ENCODE data around the gene CPVL. TPM values are rescaled to one million over a fixed set of nuclear protein-coding genes. Genes with fewer than 3 reads are reported as not detected.

CPVL gene
- total RNA-seq = 10 to 100 TPM; 12.8 to 15.3 TPM
- long read RNA-seq, transcript CPVL-201 (13 exons, 2,091 nt) = major isoform, 17 of 19 reads
- long read RNA-seq, partial matches to known transcripts = 0 of 19 reads
- long read RNA-seq, other reads (novel, unspliced or antisense) = 2 of 19 reads

DNA sequence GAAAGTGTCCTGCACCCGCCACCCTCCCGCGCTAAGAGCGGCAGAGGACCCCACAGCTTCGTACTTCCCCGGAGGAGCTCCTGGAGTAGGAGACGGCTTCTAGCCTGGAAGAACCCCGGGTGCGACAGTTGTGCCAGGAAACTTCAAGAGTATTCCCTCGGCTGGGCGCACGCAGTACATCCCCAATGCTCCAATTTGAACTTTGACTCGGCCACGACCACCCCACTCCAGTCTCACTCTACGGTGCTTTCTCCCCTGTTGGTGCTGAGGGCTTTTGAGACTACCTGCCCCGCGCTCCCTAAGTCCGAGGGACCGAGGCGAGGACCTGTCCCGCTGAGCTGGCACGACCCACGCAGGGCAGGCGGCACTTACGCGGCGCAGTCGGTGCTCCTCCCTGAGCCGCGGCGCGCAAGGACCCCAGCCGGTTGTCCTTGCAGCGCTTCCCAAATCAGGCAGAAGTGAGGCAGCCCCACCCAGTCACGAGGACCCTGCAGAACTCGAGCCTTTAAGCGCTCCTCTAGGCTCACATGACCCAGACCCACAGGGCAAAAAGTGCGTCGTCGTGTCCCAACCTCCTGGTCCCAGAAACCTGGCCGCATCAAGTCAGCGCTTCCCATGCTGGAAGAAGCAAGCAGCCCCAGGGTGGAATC is at the start of gene CPVL:
Gene CPVL, minus strand, starts transcription at position 481 of the 650 bp plus-strand sequence. CDS start 25,476 bp downstream, outside the sequence.
- DNase-seq (peak; percentile 56), ATAC-seq (peak; percentile 74 to 85)
- intact Hi-C loops (cut with DNase I) = no loop called here

DNA sequence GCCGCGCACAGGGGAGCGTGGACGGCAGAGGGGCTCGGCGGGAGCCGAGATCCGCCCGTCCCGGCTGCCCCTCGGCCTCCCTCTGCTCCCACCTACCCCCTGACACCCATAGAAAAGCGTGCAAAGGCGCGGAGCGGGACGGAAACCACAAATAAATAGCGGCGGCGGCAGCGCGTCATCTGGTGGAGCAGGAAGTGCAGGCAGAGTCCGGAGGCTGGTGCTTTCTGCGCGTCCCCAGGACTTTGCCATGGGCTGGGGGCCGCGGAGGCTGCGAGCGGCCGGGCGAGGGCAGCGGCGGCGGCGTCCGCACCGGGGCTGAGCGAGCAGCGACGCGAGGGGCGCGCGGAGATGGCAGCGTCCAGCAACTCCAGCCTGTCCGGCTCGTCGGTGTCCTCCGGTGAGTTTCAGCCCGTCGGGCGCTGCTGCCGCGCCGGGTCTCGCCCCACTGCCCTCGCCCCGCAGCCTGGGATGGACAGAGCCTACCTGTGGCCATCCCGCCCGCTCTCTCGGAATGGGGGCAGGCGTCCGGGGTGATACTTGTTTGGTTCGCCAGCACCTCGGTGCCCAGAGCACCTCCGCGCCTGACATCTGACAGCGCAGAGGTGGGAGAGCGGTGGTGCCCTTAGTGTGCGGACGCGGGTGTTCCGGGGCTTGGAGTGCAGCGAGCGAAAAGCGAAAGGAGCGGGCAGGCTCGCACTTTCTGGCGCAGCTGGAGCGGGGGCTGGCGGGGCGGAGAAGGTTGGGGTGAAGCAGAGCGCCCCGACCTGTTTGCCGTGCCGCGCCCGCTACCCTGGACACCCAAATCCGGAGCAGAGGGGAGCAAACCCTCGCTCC is 48.5 kb upstream of the CPVL start, which contains the start of gene CHN2:
Gene CHN2, plus strand, starts transcription at position 182 of the 834 bp plus-strand sequence.
- ATAC-seq (peak; percentile 75 to 86), DNase-seq (peak; percentile 61)
- intact Hi-C loops (cut with DNase I) = no loop called here

DNA sequence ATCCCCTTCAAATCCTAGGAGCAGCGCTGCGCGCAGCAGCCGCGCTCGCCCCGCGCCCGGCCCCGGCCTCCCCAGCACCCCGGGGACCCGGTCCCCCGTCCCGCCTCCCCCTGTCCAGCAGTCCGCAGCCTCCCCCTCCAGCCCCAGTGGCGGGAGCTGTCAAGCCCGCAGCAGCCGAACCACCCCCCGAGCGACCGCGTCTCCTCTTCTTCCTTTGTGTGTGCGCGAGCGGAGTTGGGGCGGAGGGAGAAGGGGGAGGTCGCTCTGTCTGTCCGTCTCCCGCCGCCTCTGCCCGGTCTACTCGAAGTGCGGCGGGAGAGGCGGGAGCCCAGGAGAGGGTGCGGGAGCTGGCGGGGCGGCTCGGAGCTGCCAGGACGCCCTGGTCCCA is 47.9 kb upstream of the CPVL start:
- intact Hi-C loops (cut with DNase I) = no loop called here
- DNase-seq = peak; percentile 23
- ATAC-seq = peak; percentile 25 to 51

DNA sequence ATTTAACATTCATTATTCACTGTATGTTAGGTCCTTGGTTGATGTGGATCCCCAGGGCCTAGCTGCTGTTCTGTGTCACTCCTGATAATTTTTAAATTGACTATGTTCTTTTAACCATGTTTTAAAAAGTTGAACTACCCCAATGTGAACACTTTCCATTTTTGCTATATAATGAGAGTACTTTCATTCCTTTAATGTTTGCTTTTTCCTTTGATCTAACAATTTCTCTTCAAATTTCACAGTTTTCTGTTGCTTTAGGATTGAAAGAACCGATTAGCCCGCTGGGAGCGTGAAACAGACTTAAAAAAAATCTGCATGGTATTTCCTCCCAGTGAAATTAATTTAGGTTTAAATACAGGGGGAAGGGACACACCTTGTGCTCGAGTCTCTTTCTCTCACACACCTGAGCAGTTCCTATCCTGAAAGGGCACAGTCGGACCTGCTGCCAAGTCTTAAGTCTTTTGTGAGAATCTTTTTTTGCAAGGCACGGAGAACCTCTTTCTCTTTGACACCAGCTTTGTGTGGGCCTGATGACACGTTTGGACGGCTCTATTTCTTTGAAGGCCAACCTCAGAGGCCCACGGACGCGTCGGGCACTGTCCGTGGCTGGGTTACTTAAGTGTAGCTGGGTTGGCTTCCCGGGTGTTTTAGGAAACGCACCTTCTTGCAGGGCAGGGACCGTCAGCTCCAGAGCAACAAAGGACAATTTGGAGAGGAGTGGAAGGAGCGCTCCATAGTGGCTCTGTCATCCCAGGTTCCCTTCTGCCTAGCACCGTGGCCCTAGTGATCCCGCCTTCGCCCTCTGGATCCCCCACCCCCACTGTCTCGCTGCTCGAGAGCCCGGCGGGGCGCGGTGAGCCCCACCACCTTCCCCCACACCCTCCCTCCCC is 47.2 kb upstream of the CPVL start:
- DNase-seq (no peak), ATAC-seq (peak in 1 of 2 donors; percentile 2)
- intact Hi-C loops (cut with DNase I) = no loop called here

DNA sequence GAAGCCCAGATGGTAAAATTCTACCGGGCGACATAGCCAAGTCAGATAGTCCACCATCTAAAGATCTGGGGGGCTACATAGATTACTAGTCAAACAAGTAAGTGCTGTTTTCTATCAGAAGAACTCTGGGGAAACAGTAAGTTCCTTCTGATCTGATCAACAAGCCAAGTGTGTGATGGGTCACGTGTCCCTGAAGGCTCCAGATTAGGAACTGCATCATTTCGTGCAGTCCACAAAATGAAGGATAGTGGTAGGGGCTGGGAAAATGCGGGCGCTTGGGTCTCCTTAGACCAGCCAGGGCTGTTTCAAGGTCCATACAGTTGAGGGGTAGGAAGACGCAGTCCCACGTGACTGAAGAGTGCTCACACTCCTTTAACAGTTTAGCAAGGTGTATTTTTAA is 46.5 kb upstream of the CPVL start:
- no peak for ATAC-seq

DNA sequence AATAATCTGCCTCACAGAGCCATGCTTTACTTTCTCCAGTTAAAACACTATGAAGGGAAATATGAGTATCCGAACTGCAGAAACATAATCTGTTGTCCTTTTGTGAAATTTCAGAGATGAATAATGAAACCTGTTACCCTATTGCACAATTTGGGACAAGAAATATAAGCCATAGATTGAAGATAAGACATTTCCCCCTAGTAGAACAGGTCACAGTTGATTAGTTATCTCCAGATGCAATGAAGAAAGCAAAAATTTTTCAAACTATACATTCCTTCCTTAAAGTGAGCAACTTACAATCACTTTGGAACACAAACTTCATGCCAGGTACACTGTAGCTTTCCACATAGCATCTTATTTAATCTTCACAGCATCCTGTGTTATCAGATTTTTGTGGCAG is 46.0 kb upstream of the CPVL start:
- no peak for ATAC-seq
- intact Hi-C loops (cut with DNase I) = no loop called here
- DNase-seq = no peak

More for the DNA sequence above, 46.5 kb upstream of the CPVL start:
- DNase-seq = no peak
- intact Hi-C loops (cut with DNase I) = no loop called here

DNA sequence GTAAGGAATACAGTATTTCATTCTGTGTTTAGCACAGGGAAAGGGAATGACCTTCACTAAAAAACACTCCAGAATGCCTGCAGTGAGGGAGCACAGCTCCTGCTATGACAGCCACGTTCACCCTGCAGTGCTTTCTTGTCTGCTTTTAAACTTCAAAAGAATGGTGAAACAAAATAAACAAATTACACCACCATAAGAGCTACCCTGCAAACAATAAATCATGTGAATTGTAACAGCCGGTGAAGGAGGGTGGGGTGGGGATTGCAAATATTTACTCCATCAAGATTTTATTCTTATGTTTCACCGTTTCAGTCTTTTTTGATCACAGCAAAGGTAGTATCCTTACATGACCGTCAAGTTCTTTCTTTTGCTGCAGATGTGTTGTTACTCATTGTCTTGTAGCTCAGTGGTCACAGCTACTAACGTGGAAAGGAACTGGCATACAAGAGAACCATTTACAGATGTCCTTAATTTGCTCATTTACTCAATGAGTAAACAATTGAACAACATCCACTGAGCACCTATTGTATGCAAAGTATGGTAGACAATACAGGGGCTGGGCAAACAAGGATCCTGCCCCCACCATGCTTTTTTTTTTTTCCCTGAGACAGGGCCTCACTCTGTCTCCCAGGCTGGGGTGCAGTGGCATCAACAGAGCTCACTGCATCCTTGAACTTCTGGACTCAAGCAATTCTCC is 44.2 kb upstream of the CPVL start:
- intact Hi-C loops (cut with DNase I) = no loop called here
- DNase-seq = no peak
- ATAC-seq = no peak

DNA sequence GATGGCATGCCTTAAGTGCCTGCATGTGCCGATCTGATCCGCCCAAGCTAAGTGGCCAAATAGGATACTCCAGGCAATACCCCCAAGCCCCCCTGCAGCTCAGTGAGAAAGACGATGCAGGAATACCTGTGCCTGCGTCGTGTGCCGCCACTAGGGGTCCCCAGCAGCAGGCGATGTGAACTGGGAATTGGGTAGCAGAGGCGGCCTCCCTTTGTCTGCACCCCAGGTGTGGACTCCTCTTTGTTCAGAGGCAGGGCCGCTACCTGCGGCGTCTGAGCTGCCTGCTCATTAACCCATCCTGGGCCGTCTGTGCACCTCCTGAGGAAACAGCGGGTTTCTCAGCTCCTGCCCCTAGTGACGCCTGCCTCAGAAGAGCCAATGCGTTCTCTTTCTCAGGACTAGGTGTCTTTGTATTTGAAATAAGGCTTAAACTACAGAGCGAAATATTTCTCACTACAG is 43.4 kb upstream of the CPVL start:
- intact Hi-C loops (cut with DNase I) = loop anchor here (2.0 to 5.0 kb wide), 3 partner anchors 158 to 221 kb away; no protein-coding TSS in a partner anchor
- peak; percentile 63 for DNase-seq

DNA sequence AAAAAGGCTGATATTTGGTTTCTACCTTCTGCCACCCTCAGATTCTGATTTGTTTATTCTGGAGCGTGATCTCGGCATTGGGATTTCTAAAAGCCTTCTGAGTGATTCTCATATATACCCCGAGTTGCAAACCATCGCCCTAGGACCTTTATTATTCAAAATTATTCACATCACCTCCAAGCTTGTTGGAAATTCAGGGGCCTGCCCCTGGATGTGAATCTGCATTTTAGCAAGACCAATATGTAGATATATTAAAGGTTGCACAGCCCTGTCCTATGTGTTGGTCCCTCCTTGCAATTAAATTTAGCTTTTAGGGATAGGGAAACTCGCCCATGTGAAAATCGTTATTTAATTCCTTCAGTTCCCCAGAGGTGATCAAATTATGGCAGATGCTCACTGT is 39.3 kb upstream of the CPVL start:
- intact Hi-C loops (cut with DNase I) = loop anchor here (5.0 kb wide), 2 partner anchors 162 to 222 kb away; no protein-coding TSS in a partner anchor
- DNase-seq (no peak), ATAC-seq (no peak)

More for the DNA sequence above, 43.4 kb upstream of the CPVL start:
- ATAC-seq = peak; percentile 38 to 72

DNA sequence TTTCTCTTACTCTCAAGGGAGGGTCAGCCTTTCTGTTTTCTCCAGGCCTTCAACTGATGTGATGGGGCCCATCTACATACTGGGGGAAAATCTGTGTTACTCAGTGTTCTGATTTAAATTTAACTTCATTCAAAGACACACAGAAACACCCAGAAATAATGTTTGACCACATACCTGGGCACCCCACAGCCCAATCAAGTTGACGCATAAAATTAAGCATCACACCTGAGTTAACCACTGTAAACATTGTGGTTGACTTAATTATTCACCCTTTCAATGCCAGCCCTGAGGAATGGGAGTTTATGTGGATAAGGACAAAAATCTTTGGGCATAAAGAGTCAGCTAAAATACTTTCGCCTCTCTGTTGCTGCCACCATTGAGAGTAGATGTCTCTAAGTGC is 38.3 kb upstream of the CPVL start:
- no peak for ATAC-seq
- DNase-seq = no peak
- intact Hi-C loops (cut with DNase I) = no loop called here

DNA sequence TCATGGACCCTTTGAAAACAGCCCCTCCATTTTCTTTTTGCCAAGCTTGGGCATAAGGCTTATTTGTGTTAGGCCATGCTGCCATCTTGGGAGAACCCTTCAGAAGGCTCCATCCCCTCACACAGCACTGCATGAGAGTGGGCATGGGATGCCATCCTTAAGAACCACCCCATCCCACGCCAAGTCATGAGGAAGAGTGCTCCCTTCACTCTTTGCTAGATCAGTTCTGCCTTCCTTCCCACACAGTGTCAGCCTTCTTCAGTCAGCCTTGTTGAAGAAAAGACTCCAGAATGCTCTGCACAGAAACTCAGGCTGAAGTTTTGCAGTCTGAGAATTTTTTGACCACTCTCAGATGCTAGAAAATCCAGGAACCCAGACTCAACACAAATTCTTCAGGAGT is 32.8 kb upstream of the CPVL start:
- intact Hi-C loops (cut with DNase I) = no loop called here
- DNase-seq (no peak), ATAC-seq (no peak)

DNA sequence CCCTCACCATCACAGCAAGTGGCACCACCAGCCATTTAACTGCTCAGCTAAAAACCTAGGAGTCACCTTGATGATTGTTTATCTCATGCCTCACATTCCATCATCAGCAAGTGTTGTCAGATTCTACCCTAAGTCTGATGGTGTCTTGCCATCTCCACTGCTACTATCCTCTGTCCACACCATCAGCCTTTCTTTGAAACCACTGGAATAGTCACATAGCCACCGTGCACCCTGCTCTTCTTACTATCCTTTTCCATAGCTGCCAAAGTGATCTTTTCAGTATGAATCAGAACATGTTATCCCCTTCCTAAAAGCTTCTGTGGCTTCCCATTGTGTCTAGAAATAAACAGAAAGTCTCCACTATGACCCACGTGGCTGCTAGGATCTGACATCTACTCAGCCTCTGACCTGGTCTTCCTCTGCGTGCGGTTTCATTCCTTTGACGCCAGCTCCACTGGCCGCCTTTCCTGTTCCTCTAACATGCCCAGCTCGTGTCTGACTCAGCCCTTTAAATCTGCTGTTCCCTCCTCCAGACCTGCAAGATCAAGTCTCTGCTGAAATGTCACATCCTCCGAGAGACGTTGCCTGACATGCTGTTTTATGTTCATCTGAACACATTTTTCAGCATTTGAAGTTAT is 31.7 kb upstream of the CPVL start:
- intact Hi-C loops (cut with DNase I) = no loop called here
- DNase-seq = peak; percentile 69
- peak; percentile 78 to 90 for ATAC-seq

DNA sequence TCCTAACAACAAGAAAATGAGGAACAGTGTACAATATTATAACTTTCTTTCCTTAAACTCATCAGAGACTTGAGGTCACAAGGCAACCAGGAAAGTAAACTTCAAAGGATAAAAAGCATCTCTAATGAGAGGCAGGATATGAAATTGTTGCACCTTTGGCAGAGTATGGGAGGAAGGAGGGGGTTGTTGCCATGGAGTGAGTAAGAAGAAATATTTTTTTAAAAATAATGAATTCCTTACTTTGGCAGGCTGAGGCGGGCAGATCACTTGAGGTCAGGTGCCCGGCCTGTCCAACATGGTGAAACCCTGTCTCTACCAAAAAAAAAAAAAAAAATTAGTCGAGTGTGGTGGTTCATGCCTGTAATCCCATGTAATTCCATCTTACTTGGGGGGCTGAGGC is 27.1 kb upstream of the CPVL start:
- ATAC-seq = peak in 1 of 2 donors; percentile 82
- no peak for DNase-seq
- intact Hi-C loops (cut with DNase I) = no loop called here

DNA sequence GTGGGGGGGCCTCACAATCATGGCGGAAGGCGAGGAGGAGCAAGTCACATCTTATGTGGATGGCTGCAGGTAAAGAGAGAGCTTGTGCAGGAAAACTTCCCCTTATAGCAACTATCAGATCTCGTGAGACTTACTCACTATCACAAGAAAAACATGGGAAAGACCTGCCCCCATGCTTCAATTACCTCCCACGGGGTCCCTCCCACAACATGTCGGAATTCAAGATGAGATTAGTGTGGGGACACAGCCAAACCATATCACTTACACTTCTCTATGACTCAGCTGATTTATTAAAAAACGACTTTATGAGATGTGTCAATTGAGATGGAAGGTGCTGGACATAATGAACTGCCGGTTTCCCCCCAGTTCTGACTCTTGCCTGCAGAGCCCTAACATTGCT is 24.4 kb upstream of the CPVL start:
- no peak for DNase-seq
- ATAC-seq = no peak
- intact Hi-C loops (cut with DNase I) = no loop called here

DNA sequence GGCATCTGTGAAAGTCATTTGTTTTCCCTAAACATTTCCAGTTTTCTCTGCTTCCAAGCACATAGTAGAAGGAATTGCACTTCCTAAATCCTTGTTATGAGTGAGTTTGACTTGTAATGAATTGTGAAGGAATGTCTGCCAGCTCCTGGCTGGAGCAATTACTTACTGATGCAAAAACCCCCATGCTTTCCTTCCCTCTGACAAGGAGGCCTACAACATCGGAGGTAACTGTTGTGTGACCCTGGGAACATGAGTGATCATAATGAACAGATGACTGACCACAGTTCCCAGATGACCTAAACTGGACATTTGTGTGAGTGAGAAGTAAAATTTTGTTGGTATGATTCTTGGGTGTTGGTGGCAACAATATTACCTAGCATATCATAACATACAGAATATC is 21.4 kb upstream of the CPVL start:
- DNase-seq (no peak), ATAC-seq (no peak)
- intact Hi-C loops (cut with DNase I) = no loop called here

DNA sequence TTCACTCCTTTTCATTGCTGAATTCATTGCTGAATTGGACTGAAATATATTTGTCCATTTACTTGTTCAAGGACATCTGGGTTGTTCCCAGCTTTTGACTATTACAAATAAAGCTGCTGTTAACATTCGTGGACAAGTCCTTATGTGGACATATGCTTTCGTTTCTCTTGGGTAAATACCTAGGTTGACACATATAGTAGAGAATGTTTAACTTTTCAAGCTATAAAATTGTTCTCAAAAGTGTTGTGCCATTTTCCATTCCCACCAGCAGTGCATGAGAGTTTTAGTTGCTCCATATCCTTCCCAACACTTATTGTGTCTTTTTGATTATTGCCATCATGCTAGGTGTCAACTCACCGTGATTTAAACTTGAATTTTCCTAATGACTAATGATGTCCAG is 17.5 kb upstream of the CPVL start:
- intact Hi-C loops (cut with DNase I) = no loop called here
- ATAC-seq (no peak), DNase-seq (no peak)

DNA sequence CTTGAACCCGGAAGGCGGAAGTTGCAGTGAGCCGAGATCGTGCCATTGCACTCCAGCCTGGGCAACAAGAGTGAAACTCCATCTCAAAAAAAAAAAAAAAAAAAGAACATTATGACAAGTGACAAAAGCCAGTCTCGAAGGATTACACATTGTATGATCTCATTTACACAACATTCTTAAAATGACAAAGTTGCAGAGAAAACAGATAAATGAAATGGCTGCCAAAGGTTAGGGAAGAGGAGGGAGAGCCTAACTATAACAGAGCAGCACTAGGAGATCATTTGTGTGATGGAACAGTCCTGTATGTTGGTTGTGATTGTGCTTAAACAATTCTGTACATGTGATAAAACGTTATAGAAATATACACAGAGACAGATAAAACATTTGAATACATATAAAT is 16.2 kb upstream of the CPVL start:
- intact Hi-C loops (cut with DNase I) = no loop called here
- DNase-seq = no peak
- no peak for ATAC-seq

DNA sequence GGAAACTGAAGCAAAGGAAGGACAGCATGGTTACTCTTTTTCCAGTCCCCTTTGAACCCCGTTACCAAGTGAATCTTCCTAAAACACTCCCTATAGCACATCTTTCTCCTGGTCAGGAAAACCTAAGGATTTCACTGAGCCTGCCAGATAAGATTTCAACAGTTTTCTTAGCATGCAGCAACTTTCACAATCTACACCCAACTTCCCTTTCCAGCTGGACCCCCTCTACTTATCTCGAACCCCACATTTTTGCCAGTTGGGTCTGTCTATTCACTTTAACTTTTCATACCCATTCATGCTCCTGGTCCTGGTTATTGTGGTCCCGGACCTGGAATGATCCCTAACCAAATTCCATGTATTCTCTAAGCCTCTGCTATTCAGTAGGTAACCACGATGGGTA is 14.9 kb upstream of the CPVL start:
- DNase-seq (no peak), ATAC-seq (no peak)
- intact Hi-C loops (cut with DNase I) = no loop called here

Data from left cardiac atrium (tissue), 4 donors.